Renal cortical epithelial cell (primary cell): ENCODE data around the gene HLA-C. TPM values are rescaled to one million over a fixed set of nuclear protein-coding genes. Genes with fewer than 3 reads are reported as not detected.
"Not testable (repeated sequence)": the region's sequence is repeated elsewhere in the genome, so short reads cannot be mapped to it uniquely, and the experiment has no call there.

Experiments
- DNase-seq: peaks from one replicate; pipeline ENCODE4 v3.0.0-alpha.2; 2011; ENCODE audit warnings: low read depth
- total RNA-seq: library from RNA; depleted of rRNA; stranded (reverse); fragments of >200 nt; gene quantifications from 2 replicates; pipeline ENCODE4 v1.2.3, GENCODE V29; 2014

HLA-C gene
- total RNA-seq, 1 donor from 2014 or later, result 140 TPM

DNA sequence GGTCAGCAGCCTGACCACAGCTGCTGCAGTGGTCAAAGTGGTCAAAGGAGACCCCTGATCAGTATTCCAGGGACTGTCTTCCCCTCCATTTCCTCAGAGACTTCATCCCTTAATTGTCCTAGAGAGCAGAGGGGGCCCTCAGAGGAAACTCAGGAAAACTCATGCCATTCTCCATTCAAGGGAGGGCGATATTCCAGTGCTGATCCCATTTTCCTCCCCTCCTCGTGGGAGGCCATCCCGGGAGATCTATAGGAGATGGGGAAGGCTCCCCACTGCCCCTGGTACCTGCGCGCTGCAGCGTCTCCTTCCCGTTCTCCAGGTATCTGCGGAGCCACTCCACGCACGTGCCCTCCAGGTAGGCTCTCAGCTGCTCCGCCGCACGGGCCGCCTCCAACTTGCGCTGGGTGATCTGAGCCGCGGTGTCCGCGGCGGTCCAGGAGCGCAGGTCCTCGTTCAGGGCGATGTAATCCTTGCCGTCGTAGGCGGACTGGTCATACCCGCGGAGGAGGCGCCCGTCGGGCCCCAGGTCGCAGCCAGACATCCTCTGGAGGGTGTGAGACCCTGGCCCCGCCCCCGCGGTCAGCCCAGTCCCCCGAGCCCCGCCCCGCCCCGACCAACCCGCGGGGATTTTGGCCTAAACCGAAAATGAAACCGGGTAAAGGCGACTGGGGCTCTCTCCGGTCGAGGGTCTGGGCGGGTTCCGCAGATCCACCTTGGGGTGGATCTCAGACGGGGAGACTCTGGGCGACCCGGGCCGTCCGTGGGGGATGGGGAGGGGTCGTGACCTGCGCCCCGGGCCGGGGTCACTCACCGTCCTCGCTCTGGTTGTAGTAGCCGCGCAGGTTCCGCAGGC is 878 bp downstream of the HLA-C start:
- DNase-seq, result peak; percentile 14

DNA sequence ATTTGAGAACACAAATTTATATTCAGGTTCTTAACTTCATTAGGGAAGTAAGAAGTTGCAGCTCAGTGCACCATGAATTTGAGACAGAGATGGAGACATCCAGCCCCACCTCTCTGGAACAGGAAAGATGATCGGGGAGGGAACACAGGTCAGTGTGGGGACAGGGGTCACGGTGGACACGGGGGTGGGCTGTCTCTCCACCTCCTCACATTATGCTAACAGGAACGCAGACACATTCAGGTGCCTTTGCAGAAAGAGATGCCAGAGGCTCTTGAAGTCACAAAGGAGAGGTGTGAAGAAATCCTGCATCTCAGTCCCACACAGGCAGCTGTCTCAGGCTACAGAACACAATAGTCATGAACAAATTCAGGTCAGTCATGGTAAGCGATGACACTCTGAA is 3.1 kb downstream of the HLA-C start:
- DNase-seq, result no peak

DNA sequence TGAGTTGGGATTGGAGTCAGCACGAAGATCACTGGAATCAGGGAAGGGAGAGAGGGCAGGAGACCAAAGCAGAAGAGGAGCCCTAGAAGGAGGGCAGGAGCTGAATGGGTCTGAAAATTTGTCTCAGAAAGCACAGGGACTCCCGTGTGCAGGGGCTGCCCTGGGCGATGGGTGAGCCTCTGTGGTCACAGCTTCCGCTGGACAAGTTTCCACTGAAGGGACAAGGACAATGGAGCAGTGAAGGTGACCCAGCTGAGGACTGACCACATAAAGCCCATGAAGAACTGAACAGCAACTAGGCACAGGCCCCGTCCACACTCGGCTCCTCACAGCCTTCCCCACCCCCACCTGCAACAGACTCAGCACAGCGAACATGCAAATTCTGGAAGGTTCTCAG is 3.5 kb downstream of the HLA-C start:
- no peak for DNase-seq

DNA sequence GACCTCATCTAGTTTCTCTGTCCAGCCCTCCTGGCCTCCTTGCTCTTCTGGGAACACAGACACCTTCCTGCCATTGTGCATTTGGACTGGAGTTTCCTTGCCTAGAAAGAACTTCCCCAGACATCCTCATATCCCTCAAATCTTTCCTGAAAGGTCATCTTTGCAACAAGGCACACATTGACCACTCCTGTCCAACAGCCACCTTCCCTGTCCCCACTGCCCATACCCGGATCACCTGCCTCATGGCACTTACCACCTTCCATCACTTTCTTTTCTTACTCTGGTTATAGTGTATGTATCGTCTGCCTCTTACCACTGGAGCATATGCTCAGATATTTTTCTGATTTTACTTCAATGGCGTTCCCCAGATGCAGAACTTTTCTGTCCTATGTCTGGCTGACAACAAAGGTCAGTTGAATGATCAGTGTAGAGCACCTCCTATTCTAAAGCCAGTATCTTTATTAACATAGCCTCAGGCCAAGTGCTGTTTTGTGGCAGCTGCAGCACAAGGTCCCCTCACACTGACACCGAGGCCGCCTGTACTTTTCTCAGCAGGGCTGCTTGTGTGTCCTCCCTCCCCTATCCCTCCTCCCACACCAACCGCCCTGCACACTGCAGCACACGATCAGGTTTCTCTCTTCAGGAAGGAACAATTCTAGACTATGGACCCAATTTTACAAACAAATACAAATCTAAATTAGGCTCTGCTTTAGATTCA is 4.1 kb downstream of the HLA-C start:
- DNase-seq, result no peak

DNA sequence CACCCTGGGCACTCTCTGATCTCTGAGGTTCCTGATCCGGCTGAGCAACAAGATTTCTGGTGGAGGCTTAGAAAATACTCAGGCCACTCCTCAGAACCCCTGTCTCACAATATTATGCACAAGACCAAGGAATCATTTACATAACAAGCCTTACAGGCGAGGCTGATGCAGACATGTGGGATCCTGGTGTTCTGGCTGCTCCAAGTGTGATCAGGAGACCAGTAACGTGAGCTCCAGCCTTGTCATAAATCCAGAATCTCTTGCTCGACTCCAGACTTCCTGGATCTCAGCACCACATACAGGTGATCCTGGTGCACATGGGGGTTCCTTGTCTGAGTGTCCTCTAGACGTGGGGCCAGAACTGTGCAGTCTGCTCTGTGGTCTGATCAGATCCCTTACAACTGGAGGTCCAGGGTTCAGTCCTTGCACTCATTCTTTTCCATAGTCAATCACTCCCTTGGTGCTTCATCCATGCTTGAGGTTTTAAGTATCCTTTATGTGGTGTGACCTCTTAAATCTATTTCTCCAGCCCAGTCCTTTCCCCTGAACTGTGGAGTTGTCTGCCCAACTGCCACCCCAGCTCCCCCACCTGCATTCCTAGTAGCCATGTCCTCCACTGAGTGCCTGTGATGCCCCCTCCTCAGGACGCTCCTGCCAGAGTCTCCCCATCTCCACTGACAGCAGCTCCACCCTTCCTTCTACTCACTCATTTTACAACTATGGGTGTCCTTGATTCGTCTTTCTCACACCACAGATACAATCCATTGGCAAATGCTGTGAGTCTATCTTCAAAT is 5.1 kb downstream of the HLA-C start:
- no peak for DNase-seq

DNA sequence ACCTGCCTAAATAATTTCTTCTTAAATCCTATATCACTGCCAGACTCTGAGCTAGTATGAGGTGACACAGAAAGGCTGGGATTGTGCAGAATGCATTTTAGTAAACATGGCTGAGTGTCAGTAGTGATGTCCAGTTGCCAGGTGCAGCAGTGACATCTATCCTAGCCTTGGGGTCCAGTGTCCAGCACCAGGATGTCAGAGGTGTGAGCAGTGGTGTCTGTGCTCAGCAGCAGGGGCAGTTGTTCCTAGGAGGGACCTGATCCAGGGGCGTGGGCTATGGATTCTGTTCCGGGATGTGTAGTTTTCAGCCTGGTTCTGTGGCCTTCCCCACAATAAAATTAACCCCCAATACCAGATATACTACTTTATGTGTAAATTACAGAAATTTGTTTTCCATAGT is 6.0 kb downstream of the HLA-C start:
- no peak for DNase-seq

DNA sequence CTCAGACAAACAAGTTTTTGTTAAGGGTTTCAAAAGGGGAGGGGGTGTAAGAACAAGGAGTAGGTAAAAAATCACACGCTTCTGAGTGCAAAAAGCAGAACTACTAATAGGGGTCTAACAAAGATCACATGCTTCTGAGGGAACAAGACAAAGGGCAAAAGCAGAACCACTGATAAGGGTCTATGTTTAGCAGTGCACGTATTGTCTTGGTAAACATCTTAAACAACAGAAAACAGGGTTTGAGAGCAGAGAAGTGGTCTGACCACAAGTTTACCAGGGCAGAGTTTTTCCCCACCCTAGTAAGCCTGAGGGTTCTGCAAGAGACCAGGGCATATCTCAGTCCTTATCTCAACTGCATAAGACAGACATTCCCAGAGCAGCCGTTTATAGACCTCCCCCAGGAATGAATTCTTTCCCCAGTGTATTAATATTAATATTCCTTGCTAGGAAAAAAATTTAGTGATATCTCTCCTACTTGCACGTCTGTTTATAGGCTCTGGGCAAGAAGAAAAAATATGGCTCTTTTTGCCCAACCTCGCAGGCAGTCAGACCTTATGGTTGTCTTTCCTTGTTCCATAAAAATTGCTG is 8.5 kb downstream of the HLA-C start:
- not testable (repeated sequence) for DNase-seq

DNA sequence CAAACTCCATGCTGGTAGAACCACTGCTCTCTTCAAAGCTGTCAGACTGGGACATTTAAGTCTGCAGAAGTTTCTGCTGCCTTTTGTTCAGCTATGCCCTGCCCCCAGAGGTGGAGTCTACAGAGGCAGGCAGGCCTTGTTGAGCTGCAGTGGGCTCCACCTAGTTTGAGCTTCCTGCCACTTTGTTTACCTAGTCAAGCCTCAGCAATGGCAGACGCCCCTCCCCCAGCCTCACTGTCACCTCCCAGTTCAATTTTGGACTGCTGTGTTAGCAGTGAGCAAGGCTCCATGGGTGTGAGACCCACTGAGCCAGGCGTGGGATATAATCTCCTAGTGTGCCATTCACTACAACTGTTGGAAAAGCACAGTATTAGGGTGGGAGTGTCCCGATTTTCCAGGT is 11.9 kb downstream of the HLA-C start:
- not testable (repeated sequence) for DNase-seq

DNA sequence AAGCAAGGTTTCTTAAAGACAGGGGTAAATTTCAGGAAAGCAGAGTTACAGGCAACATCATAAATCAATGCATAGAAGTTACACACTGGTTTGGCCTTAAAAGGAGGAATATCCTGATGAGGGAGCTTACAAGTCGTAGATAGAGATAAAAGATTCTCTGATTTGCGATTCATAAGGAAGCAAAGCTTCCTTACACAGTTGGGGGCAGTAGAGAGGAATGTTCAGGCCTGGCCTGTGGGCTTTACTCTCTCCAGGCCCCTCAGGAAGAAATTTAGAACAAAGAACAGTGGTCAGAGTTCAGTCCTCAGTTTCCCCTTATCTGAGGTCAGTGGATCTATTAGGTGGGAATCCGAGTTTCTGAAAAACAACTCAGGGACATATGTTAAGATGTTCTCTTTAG is 19.3 kb downstream of the HLA-C start:
- no peak for DNase-seq

DNA sequence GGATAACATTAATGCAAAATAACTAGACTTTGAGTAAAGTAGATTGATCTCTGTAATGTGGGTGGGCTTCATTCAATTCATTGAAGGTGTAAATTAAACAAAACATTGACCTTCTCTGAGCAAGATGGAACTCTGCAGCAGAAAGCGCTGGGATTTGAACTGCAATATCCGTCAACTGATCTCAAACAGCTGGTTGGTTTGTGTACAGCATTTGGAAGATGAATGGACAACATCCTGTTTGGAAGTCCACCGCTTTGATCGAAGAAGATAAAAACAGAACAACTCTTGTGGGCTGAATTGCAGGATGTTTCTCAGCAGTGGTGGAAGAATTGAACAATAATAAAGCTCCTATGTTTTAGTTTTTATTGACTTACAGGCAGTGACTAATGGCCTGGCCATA is 20.6 kb downstream of the HLA-C start:
- no peak for DNase-seq

DNA sequence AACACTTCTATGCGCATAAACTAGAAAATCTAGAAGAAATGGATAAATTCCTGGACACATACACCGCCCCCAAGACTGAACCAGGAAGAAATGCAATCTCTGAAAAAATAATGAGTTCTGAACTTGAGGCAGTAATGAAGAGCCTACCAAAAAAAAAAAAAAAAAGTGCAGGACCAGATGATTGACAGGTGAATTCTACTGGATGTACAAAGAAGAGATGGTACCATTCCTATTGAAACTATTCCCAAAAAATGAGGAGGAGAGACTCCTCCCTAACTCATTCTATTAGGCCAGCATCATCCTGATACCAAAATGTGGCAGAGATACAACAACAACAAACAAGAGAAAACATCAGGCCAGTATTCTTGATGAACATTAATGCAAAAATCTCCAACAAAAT is 22.7 kb downstream of the HLA-C start:
- no peak for DNase-seq

DNA sequence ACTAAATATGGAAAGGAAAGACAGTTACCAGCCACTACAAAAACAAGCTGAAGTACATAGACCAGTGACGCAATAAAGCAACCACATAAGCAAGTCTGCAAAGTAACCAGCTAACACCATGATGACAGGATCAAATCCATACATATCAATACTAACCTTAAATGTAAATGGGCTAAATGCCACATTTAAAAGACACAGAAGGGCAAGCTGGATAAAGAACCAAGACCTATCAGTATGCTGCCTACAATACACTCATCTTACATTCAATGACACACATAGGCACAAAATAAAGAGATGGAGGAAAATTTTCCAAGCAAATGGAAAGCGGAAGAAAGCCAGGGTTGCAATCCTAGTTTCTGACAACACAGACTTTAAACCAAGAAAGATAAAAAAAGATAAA is 24.1 kb downstream of the HLA-C start:
- DNase-seq, result no peak

DNA sequence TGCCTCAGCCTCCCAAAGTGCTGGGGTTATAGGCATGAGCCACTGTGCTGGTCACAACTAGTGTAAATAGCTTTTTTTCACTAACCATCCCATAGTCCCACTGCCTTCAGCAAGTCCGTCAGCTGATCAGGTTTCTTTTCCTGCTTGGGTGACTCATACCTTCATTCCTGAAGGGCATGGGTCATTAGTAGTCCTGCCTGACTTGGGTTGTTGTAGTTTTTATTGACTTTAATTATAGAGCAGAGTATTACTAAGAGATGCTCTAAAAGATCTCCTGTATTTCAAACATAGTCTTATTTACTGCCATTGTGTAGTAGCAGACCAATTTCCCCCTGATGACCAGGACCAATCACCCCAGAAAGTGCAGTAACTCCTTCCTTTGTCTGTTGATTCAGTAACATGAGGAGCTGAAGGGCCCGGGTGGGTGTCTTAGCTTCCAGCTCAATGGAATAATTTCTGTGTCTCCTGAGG is 25.8 kb downstream of the HLA-C start:
- peak; percentile 99 for DNase-seq

DNA sequence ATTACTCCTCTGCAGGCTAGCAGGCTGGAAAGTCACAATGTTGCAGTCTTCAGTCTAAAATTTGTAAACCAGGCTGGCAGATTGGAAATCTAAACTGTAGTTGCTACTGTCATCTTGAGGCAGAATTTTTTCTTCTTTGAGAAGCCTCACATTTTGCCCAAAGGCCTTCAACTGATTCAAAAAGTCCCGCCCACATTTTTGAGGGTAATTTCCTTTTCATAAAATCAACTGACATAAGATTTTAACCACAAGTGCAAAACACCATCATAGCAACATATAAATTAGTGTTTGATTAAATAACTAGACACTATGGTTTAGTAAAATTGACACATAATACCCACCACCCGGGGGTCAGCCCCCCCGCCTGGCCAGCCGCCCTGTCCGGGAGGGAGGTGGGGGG is 28.4 kb downstream of the HLA-C start:
- DNase-seq, result no peak

DNA sequence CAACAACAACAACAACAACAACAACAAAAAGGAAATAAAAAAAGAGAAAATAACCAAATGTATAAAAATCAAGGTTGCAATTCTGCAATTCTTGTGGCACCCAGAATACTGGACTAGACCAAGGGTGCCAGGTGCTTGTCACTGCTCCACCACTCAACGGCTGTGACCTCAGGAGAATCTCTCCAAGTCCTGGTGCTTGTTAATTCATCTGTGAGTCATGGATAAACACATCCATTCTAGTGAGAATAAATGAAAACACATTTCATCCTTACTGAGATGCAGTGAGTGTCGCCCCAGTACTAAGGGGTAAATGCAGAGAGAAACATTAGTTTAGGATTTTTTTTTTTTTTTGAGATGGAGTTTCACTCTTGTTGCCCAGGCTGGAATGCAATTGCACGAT is 32.0 kb downstream of the HLA-C start:
- no peak for DNase-seq

DNA sequence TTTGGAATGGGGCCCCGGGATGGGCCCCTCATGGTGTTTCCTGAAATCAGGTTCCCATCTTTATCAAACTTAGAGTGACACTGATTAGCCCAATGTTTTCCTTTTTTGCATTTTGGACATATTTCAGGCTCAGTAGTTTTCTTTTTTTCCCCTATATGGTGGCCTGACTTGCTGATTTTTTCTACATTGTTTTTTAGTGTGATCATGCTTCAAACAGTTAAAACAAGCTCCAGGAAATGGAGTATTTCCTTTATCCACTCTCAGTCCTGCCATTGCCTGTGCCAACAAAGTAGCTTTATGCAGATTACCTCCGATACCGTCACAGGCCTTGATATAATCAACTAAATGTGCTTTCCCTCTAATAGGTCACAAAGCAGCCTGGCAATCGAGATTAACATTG is 37.8 kb downstream of the HLA-C start:
- DNase-seq, result not testable (repeated sequence)

DNA sequence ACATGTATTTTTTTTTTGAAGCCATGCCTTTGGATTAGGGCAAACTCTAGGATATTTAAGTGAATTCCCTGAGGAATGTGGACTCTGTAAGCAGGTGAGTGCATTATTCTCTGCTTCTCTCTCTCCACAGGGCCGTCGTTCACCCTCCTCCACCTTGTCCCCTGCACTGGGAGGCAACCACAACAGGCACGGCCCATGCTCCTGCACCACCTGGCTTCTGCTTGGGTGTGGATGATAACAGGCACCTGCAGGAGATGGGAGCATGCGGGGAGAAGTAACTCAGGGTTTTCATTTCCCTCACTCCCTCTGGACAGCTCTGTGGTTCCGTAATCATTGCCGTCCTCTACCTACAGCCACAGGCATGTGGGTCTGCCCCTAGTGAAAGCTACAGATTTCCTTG is 43.4 kb downstream of the HLA-C start:
- DNase-seq, result no peak

DNA sequence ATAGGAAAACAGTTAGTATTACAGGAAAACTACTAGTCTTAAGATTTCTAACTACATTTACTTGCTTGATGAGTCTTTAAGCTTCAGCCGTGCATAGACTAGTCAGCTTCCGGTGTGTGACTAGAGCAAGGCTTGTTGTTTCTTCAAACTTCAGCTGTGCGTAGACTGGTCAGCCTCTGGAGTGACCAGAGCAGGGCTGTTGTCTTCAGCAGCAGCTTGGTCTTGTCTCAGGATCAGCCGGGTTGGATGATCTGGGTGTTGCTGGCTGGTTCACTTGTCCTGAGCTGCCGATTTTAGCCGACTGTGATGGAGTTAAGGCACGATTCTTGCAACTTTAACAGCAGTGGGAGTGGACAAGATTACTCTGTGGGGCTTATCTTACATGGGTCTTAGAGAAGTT is 44.7 kb downstream of the HLA-C start:
- DNase-seq, result no peak

DNA sequence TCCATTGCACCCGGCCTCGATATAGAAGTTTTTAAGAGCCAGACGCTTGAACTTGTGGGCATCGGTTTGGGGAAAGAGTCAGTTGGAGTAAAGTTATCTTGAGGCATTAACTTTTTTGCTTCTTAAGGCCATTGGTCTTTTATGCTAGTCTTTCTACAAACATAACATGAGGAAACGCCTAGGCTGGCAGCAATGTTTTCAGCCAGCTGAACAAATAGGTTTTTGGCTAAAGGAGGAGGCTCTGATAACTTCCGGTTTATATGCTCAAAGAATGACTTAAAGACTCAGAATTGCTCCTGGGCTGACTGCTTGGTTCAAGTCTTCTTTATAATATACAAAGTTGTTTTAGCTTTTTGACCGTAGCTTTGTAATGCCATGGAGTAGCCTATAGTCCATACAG is 46.2 kb downstream of the HLA-C start:
- DNase-seq, result no peak

DNA sequence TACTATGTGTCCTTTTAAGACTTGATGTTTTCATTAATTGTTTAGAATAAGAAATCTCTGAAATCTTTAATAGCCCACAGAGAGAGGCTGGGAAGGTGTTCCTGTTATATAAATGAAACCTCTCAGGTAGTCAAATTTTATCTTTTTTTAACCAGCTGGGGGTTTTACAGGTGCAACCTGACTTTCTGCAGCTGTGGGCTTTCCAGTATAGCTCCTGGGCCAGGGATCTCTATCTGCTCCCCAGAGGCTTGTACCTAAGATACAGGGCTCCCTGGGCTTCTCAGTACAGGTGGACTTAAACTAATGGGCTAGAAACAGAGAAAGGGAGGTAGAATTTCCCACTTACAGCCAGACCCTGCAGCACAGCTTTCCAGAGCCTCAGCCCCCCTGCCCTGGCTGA is 49.4 kb downstream of the HLA-C start:
- no peak for DNase-seq
